ENCODE results near the gene RBM6.

- TF ChIP-seq CTCF (conservative IDR thresholded peaks at IDR 0.05 in 1 of 2, IDR thresholded peaks at IDR 0.05 in 1 of 2; ENCODE audit: low read depth in 1 of 2, low read length in 2 of 2) (no peak), EZH2 (IDR thresholded peaks at IDR 0.05; ENCODE audit: low read length, missing control alignments) (no peak)
Observed at GRCh38 chr3:50078622-50079021, 138.7 kb downstream of the RBM6 start.

All from fibroblast of lung (primary cell).